ENCODE results near the gene TINCR.
A peak's percentile ranks its signal among the peaks of the same experiment; 100 is the strongest.

TINCR gene

DNA sequence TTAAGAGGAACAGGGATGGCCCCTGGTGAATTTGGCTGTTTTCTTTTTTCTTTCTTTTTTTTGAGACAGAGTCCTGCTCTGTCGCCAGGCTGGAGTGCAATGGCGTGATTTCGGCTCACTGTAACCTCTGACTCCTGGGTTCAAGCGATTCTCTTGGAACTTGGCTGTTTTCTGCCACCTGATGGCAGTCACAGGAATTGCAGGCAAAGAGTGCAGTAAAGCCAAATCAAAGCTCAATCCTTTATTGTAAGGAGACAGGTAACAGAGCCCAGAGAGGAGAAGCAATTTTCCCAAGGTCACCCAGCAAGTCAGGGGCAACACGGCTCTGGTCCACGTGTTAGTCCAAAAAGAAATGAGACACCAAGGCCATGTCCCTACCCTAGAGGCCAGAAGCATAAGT lies 6.2 kb downstream of the TINCR start:
- DNase-seq = no peak

DNA sequence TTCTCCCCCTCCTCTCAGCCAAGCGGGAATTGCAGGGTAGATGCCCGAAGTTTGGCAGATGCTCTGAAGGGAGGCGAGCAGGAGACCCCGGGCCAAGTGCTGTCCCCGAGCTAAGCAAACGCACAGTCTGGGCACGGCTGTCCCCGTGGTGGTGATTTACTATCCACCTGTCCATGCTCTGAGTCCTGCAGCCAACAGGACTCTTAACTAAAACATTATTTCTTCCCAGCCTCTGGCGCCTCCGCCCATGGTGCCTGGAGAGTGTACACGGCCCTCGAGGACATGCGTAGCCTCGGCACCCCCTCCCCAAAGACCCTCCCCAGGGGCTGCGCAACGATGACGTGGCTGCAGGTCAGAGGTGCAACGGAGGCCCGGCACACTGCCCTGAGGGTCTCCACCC lies 7.6 kb downstream of the TINCR start:
- no peak for DNase-seq

DNA sequence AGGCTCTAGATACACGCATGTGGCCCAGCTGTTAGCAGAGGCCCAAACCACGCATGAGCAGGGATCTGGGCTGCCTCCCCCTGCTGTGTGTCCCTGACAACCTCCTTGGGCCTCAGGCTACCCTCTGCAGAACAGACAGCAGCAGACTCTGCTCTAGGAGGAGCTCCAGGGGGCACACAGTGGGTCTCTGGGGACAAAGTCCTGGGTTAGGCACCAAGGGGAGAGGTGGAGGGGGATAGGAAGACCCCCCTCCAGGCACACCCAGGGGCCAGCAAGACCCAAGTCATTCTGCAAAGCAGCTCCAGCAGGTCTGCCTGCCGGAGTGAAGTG lies 8.0 kb downstream of the TINCR start:
- no peak for DNase-seq

DNA sequence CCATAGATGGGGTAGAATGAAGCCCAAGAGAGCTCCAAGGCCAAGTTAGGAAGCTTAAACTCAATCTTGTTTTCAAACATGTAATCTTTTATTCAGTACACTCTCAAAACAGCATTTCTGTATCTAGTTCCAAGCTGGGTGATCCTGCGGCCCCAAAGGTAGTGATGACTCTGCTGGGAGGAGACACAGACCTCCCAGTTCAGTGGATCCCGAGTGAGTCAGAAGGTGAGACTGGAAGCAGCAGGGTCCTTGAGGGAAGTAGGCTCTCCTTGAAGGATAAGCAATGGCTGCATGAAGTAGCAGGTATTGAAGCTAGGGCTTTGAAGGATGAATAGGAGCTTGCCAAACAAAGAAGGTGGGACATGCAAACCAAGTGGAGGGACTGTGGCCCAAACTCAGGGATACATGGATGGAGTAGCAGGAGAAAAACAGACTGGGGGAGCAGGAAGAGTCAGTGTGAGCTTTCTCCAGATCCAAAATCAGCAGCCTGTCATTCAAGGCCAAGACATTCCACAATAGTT lies 9.6 kb downstream of the TINCR start:
- DNase-seq = no peak

DNA sequence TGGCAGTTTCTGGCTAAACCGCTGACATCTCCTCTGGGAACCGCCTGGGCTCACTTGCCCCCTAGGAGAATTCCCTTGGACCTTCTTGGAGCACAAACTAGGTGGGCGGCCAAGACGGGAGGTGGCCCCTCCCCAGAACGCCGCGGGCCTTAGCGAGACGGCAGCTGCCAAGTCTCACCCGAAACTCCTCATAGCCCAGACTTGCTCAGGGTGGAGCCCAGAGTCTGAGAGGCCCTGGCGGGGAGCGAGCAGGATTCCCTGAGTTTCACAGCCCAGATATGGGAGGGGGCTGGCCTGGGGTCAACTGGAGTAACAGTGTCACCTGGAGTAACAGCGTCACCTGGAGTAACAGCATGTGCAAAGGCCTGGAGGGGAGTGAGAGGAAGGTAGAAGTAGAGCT lies 10.1 kb downstream of the TINCR start:
- no peak for DNase-seq

DNA sequence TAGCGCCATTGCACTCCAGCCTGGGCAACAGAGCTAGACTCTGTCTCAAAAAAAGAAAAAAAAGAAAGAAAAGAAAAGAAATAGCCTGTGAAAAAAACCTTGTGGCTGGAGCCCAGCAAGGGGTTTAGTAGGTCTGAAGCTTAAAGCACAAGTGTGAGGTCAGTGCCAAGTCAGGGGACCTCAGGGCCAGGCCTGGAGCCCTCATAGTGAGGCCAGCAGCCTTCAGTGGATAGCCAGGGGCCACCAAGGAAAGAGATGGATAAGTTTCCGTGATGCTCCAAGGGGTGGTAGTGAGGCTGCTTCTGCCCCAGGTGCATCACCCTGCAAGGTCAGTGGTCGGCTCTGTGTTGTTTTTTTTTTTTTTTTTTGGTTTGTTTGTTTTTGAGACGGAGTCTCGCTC lies 12.9 kb downstream of the TINCR start:
- no peak for DNase-seq

DNA sequence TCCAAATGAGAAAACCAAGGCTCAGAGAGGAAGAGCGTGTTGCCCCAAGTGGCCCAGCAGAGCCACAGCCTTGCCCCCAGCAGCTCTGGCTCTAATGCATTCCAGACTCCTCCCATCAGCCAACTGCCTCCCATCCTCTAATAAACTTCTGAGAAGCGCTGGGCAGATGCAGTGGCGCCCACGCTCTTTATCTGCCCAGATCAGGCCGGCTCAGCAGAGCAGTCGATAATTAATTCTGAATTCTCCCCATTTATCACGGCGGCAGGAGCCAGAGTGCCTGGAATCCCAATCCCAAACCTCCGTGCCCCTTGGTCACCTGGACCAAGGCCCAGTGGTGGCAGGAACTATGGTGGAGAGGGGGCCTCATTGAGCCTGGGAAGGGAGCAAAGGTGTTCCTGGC lies 13.9 kb downstream of the TINCR start:
- DNase-seq = no peak

DNA sequence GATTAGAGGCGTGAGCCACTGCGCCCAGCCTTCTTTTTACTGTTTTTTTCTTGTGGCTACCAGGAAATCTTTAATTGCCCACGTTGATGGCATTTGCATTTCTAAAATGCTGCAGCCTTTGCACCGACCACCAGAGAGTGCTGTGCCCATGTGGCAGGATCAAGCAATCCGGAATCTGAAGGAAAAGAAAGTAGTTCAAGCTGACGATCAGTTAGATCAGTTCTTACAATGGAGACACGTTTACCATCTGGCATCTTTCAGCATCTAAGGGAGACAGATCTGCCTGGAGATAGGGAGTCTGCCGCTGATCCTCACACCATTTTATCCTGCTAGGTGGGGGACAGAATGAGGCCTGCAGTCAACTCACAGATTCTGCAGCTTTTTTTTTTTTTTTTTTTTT lies 19.9 kb downstream of the TINCR start:
- peak in 4 of 56 donors; percentile 19 to 33 (median 24) for DNase-seq

DNA sequence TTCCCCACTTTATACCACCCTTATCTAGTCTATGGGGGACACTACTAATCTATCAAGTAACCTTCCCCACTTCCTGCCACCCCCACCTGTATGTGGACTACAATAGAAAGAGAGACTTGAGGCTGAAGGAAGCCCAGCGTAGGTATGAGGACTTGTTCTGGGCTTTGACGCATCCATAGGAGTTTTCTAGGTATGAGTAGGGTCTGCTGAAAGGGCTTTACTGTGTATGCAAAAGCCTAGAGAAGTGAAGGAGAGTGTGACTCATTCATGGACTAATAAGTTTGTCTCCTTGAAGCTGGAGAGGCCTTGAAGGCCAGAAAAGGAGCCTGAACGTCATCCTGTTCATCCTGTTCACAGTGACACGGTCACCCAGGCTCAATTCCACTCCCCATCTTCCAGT lies 21.8 kb downstream of the TINCR start:
- DNase-seq = no peak

DNA sequence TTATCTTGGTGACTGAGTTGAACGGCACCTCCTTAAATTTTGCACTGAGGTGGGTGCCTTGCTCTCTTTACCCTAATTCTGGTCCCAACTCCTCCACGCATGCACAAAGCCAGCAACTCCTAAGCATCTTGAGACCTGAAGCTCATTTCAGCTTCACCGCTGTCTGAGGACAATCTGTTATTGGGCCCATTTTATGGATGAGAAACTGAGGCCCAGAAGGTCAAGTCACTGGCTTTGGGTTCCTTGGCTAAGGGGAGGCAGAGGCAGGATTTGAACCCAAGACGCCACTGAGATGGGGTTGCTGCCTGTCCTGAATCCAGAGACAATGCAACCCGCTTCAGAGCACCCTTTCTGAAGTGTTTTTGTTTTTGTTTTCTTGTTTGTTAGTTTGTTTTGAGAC lies 22.7 kb downstream of the TINCR start:
- no peak for DNase-seq

DNA sequence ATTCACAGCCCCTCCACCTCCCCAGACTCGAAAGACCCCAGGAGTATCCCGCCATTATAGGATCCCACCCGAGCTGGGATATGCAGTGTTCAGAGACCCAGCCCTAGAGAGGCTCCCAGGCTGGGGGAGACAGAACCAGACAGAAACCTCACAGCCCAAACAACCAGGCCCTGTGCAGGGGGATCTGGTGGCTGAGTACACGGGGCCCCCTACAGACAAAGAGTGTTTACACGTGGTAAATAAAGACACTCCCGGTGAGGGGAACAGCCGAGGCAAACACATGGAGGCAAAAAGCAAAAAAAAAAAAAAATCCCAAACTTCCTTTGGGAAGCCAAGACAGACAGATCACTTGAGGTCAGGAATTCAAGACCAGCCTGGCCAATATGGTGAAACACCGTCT lies 25.1 kb downstream of the TINCR start:
- no peak for DNase-seq

DNA sequence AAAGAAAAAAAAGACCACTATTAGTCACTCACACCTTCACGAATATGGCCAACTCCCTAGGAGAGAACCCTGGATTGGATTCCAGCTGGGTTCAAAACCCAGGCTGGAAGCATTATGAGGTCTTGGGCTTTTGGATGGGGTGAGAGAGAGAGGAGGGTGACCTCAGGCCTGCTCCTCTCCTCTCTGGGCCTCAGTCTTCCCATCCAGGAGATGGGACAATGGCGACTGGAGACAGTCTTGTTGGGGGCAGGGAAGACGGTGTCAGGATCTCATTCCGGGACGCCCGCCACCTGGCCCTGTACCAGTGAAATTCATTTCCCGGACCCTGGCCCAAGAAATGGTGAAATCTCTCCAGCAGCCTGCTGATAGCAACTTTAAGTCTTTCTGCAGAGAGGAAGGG lies 26.3 kb downstream of the TINCR start:
- no peak for DNase-seq

DNA sequence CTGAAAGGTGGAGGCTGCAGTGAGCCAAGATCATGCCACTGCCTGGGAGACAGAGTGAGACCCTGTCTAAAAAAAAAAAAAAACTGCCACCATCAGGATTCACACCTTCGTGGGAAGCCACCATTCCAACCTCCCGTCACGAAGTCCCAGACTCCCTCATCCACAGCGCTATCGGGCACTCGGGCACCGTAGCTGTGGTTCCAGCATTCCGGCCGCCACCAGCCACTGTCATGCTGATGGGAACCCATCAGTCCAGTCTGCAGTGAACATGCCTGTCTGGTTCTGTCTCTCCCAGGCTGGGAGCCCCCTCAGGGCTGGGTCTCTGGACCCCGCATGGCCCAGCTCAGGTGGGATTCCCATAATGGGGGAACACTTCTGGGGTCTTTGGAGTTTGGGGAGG lies 27.5 kb downstream of the TINCR start:
- no peak for DNase-seq

DNA sequence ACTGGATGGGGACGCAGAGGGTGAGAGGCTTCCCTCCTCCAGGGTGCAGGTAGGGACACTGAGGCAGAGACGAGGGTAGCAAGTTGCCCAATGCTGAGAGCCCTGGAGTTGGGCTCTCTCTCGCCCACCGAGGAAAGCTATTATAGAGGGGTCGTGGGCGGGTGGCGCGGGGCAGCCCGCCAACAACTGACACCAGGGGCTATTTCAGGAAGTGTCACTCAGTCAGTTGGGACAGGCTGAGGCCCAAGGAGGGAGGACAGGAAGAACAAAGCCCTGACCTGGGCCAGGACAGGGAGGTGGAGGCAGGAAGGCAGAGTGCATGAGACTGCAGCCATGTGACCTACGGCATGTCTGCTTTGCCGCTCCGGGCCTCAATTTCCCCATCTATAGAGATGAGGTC lies 29.9 kb downstream of the TINCR start:
- DNase-seq = no peak

DNA sequence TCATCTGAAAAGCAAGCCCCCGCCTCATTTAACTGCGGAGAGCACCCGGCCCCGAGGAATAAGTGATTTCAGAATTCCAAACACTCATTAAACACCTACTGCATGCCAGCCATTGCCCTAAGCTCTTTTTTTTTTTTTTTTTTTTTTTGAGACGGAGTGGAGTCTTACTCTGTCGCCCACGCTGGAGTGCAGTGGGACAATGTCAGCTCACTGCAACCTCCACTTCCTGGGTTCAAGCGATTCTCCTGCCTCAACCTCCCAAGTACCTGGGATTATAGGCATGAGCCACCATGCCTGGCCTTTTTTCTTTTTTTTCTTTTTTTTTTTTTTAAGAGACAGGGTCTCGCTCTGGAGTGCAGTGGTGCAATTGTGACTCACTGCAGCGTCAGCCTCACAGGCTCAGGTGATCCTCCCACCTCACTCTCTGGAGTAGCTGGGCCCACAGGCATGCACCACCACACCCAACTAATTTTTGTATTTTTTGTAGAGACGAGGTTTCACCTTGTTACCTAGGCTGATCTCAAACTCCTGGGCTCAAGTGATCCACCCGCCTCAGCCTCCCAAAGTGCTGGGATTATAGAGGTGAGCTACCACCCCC lies 30.7 kb downstream of the TINCR start:
- peak in 1 of 56 donors; percentile 6 for DNase-seq

DNA sequence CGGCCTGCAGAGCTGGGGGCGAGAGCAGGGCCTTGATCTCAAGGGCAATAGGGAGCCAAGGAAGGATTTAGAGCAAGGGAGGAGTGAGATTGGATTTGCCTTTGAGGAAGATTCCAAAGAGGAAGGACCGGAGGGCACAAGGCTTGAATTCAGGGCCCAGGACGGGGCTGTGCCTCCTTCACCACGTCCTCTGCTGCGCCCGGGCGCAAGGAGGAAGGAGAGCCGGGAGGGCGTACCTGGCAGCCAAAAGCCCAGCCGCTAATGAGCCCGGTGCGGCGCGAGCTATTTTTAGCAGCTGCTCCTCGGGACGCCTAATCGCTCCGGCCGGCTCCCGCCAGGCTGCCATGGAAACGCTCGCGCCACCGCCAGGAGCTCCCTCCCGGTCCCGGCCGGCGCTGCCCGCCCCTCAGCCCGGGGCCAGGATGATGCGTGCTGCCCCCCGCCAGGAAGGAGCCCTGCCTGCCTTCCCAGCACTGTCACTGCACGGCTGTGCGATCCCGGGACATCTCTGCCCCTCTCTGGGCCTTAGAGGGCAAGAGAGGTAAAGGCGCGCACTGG lies 31.3 kb downstream of the TINCR start:
- DNase-seq = peak in 44 of 56 donors; percentile 6 to 77 (median 47)

DNA sequence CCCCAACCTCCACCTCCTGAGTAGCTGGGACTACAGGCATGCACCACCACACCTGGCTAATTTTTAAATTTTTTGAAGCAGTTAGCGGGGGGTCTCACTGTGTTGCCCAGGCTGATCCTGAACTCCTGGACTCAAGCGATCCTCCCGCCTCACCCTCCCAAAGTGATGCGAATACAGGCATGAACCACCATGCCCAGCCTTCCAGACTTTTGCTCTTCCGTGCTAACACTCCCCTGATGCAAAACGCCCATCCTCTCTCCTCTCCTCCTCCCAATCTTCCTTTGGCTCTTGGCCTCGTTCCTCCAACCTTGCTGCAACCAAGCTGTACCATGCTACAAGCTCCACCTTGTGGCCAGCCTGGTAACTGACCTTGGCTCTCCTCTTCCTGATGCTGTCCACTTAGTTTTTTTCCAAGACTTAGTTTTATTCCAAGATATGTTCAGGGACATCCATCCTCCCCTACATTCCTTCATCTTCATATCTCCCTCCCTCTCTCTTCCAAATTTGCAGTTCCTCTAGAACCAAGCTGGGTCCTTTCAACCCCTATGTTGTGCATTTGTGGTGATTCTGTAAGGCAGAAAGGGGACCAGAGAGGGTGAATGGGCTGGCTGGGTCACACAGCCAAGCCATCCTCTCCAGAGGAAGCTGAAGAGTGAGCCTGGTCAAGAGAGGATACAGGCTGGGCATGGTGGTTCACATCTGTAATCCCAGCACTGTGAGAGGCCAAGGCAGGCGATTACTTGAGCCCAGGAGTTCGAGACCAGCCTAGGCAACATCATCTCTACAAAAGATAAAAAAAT lies 32.8 kb downstream of the TINCR start:
- no peak for DNase-seq

DNA sequence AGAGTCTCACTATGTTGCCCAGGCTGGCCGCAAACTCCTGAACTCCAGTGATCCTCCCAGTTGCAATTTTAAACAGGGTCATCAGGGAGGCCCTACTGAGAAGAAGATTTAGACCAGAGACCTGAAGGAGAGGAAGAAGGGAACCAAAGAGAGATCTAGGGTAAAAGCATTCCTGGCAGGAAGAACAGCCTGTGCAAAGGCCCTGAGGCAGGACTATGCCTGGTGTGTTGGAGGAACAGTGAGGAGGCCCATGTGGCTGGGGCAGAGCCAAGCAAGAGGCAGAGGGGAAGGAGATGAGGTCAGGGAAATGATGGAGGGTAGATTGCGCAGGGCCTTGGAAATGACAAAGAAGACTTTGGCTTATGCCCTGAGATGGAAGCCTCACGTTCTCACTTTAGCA lies 34.5 kb downstream of the TINCR start:
- no peak for DNase-seq

DNA sequence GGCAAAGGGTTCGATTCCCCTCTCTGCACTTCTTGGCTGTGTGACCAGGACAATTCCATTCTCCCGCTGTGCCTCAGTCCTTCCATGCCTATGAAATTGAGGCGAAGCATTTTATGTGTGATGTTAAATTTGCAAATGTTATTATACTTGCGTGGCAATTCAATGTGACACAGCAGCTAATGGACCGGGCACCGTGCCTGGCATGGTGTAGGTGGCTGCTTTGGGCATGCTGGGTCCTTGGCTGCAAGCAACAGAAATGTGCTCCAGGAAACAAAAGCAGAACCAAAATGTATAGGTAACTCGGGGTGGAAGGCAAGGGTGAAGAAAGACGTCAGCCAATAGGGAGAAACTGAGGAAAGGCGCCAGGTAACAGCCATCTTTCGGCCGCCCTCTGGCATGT lies 37.1 kb downstream of the TINCR start:
- DNase-seq = peak in 5 of 56 donors; percentile 5 to 21 (median 7)

DNA sequence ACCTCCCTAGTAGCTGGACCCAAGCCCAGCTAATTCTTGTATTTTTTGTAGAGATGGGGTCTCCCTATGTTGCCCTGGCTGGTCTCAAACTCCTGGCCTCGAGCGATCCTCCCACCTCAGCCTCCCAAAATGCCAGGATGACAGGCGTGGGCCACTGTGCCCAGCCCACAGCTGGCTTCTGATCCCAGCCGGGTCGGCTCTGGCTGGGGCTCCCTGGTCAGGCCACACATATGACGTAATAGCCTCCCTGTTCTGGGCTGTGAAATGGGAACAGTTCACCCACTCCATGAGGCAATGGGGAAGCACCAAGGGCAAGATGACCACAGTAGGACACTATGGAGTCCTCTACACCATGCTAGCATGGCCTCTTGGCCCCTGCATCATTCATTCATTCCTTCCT lies 41.1 kb downstream of the TINCR start:
- no peak for DNase-seq

DNA sequence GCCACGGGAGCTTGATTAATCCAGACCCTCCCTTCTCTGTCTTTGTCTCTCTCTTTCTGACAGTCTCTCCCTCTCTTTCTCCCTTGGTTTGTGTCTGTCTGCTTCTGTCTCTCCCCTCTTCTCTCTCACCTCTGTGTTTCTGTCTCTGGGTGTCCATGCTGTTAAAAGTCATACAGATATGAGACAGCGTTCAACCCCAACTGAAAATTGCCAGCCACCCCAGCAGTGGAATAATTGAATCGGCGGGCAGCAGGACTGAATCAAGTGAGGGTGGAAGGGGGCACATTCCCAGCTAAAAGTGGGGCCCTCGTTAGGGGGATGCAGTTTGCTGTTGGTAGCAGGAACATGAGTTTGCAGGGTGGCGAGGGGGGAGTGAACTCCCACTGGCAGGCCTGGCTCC lies 43.7 kb downstream of the TINCR start:
- no peak for DNase-seq

DNA sequence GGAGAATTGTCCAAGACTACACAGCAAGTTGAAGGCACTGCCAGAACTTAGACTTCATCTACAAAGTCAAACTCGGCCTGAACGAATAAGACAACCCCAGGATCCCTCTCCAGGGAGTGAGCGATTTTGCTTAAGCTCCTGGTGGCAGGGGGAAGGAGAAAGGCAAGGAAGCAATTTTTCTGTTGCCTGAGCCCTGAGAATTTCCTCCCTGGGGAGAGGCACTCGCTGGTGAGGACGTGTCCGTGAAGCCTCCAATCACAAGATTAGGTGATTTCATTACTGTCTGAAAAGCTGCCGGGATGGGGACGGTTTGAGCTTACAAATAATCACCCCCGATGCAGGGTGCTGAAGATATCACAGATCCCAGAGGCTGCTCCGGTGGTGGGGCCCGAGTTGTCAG lies 45.6 kb downstream of the TINCR start:
- no peak for DNase-seq

DNA sequence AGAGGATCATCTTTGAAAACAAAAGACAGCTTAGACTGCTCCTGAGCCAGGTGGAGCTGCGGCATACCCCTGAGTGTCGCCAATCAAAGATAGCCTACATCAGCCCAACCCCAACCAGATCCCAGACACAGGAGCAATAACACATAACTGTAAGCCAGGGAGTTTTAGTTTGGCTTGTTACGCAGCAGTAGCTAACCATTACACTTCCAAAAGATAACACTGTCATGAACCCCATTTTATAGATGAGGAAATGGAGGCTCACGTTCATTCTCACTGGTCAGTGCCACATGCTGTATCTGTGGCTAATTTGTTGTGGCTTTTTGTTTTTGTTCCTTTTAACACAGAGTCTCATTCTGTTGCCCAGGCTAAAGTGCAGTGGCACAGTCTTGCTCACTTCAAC lies 47.3 kb downstream of the TINCR start:
- DNase-seq = no peak

Data from amygdala (tissue), 56 donors.